ENCODE results near the gene PPP2R5E. TPM values are rescaled to one million over a fixed set of nuclear protein-coding genes. Genes with fewer than 3 reads are reported as not detected.

The PPP2R5E gene
- total RNA-seq, 1 donor from 2014 or later = 50.8 TPM

DNA sequence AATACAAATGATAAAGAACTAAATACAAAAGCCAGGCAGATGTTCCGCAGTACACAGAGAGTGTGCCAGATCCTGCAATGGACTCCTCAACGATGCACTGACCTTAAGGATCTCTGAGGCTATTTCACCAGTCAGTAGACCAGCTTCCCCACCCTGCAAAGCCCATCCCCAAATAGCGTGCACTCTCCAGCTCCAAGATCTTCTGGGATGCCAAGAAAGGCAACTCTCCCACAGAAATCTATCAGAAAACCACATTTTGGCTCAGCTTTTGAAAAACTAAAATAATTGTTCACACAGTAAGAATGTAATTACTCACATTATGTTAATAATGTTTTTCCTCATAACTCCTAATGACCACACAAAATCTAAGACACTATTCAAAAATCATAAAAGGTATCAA lies 90.4 kb downstream of the PPP2R5E start:
- Mint-ChIP-seq H3K4me1 (ENCODE audit: unreplicated experiment) (peaks cover 17% of the 10 kb centered on the region), H3K36me3 (peaks cover 23% of the 10 kb centered on the region), H3K27me3 (no peaks in the 10 kb centered on the region), H3K9me3 (no peaks in the 10 kb centered on the region), H3K4me3 (no peak overlapping the region), H3K27ac (no peak overlapping the region)
- no peak for DNase-seq (ENCODE audit: extremely low spot score, unreplicated experiment)
- no peak for TF ChIP-seq CTCF (conservative IDR thresholded peaks at IDR 0.05)

GRCh38 chr14:63448841-63449240 lies 94.3 kb downstream of the PPP2R5E start:
- Mint-ChIP-seq H3K9me3 (peaks cover 2% of the 10 kb centered on the region), H3K4me1 (ENCODE audit: unreplicated experiment) (peaks cover 10% of the 10 kb centered on the region), H3K27me3 (no peaks in the 10 kb centered on the region), H3K4me3 (no peak overlapping the region), H3K27ac (no peak overlapping the region), H3K36me3 (peaks cover 42% of the 10 kb centered on the region)
- DNase-seq (ENCODE audit: extremely low spot score, unreplicated experiment) = no peak
- no peak for TF ChIP-seq CTCF (conservative IDR thresholded peaks at IDR 0.05)

GRCh38 chr14:63444588-63444987 lies 98.6 kb downstream of the PPP2R5E start:
- Mint-ChIP-seq H3K36me3 (peaks cover 46% of the 10 kb centered on the region), H3K4me3 (no peak overlapping the region), H3K4me1 (ENCODE audit: unreplicated experiment) (peaks cover 9% of the 10 kb centered on the region), H3K27ac (no peak overlapping the region), H3K27me3 (no peaks in the 10 kb centered on the region), H3K9me3 (peaks cover 11% of the 10 kb centered on the region)
- no peak for DNase-seq (ENCODE audit: extremely low spot score, unreplicated experiment)
- no peak for TF ChIP-seq CTCF (conservative IDR thresholded peaks at IDR 0.05)

GRCh38 chr14:63443988-63444387 lies 99.2 kb downstream of the PPP2R5E start:
- peaks cover 9% of the 10 kb centered on the region for H3K4me1 Mint-ChIP-seq (ENCODE audit: unreplicated experiment)
- no peaks in the 10 kb centered on the region for H3K27me3 Mint-ChIP-seq
- peak overlapping the region; percentile 21 for H3K27ac Mint-ChIP-seq
- no peak for DNase-seq (ENCODE audit: extremely low spot score, unreplicated experiment)
- H3K4me3 Mint-ChIP-seq = no peak overlapping the region
- H3K36me3 Mint-ChIP-seq = peaks cover 41% of the 10 kb centered on the region
- no peak for TF ChIP-seq CTCF (conservative IDR thresholded peaks at IDR 0.05)
- H3K9me3 Mint-ChIP-seq = peaks cover 11% of the 10 kb centered on the region

- peaks cover 39% of the 10 kb centered on the region for H3K36me3 Mint-ChIP-seq
- H3K27ac Mint-ChIP-seq = peak overlapping the region; percentile 21
- no peak for TF ChIP-seq CTCF (conservative IDR thresholded peaks at IDR 0.05)
- DNase-seq (ENCODE audit: extremely low spot score, unreplicated experiment) = no peak
- H3K4me1 Mint-ChIP-seq (ENCODE audit: unreplicated experiment) = peaks cover 9% of the 10 kb centered on the region
- no peak overlapping the region for H3K4me3 Mint-ChIP-seq
- no peaks in the 10 kb centered on the region for H3K27me3 Mint-ChIP-seq
- H3K9me3 Mint-ChIP-seq = peaks cover 11% of the 10 kb centered on the region
Observed at GRCh38 chr14:63443361-63443760, 99.8 kb downstream of the PPP2R5E start.

Data from type B pancreatic cell (in vitro differentiated cells).